Activated CD4-positive, alpha-beta T cell treated with anti-CD3 and anti-CD28 coated beads, Interleukin-2, amount 50 U/mL, for 1 hour (primary cell): ENCODE measurements around the gene RCN1.
"Not testable (repeated sequence)": the region's sequence is repeated elsewhere in the genome, so short reads cannot be mapped to it uniquely, and the experiment has no call there.

Experiments
- DNase-seq: peaks from one replicate; pipeline ENCODE4 v3.0.0-alpha.2; 2020

Gene RCN1

DNA sequence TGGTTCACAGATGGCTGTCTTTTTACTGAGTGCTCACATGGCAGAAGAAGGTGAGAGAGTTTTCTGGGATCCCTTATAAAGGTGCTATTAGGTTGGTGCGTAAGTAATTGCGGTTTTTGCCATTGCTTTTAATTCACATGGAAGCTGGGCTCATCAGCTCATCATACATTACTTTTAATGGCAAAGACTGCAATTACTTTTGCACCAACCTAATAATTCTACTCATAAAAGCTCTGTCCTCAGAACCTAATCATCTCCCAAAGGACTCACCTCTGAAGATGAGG, 23.0 kb downstream of the RCN1 start:
- no peak for DNase-seq

GRCh38 chr11:32115446-32115845, 24.6 kb downstream of the RCN1 start:
- DNase-seq = no peak

DNA sequence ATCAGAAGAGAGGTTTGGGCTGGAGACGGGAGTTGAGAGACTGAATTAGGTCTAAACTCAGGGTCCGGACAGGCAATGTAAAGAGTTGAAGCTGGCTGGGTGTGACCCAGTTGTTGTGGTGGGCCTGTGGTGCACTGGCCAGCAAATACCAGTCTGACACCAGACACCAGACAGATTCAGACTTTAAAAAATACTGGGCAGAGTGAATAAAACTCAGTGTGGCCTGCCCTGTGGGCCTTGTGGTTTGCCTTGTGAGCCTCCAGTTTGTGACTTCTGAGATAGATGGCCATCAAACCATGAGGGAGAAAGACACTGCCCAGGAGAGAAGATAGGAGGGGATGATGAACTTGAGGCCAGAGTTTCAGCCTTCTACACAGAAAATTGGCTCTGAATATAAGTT, 25.8 kb downstream of the RCN1 start:
- no peak for DNase-seq

DNA sequence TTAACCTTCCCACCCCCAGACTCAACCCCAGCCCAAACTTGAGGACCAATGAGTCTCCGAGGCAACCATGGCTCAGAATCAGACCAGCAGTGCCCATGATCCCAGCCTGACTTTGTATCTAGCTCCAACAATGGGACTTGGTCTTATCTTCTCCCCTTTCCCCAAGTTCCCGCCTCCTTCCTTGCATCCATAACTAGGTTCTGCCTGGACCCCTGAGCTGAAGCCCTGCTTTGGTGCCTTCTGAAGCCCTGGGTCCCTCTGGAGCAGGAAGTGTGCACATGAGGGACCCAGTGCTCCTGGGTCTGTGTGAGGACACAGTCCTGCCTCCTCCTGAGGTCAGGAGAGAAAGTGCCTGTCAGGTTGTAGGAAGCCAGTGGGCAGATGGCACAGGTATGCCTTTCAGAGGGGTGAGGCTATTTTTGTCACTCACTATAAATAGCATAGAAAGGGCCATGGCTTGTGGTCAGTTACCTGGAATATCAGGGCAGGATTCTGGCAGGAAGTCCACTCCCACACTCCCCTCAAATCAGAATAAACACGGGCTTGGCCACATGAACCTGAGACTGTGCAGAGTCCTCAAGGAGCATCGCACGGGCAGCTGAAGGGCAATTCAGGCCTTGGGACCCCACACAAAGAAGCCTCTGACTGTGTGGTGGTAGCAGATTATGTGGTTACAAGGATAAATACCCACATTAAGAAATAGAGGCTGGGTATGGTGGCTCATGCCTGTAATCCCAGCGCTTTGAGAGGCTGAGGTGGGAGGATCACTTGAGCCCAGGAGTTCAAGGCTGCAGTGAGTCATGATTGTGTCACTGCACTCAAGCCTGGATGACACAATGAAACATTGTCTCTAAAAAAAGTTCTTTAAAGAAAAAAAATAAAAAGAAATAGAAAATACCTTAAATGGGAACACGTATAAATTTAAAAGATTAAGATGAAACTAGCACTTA, 27.4 kb downstream of the RCN1 start:
- DNase-seq = no peak

- not testable (repeated sequence) for DNase-seq
These were observed 28.3 kb downstream of the RCN1 start for GRCh38 chr11:32119139-32119538.

DNA sequence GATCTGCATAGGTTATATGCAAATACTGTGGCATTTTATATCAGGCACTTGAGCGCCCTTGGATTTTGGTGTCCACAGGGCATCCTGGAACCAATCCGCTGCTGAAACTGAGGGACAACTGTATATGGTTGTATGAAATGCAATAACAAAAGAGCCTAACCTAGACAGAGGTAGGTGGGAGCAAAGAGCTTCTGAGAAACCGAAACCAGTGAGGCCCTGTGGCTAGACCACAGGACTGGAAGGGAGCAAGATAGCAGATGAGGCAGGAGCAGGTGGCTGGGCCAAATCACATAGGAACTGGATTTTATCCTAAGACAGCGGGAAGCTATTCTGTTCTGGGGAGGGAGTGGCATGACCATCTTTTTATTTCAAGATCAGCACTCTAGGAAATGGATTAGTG, 30.1 kb downstream of the RCN1 start:
- no peak for DNase-seq

DNA sequence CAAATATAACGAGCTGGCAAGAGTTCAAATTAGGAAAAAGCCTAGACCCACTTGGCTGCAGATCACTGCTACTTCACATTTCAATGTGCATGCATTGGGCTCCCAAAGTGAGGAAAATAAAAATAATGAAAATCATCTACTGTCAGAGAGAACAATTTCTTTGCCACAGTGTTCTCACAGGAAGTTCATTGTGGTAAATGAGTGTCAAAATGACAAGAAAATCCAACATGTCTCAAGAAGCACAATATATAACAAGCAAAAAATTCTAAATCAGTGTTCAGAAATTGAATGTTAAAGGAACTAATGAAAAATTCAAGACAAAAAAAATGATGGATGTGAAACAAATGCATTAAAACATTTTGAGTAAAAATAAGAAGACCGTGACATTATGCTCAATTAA, 31.3 kb downstream of the RCN1 start:
- DNase-seq = no peak

DNA sequence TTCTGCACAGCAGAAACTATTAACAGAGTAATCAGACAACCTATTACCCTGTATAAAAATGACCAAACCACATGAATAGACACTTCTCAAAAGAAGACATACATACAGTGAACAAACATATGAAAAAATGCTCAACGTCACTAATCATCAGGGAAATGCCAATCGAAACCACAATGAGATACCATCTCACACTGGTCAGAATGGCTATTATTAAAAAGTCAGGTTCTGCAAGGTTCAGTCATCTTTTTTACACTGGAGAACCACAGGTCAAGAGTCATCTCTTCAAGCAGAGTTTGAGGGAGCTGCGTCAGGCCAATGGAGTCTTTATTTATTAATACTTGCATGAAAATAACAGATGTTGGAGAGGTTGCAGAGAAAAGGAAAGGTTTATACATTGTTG, 40.4 kb downstream of the RCN1 start:
- DNase-seq = no peak

- DNase-seq = no peak
These were observed 45.8 kb downstream of the RCN1 start for GRCh38 chr11:32136657-32137056.

DNA sequence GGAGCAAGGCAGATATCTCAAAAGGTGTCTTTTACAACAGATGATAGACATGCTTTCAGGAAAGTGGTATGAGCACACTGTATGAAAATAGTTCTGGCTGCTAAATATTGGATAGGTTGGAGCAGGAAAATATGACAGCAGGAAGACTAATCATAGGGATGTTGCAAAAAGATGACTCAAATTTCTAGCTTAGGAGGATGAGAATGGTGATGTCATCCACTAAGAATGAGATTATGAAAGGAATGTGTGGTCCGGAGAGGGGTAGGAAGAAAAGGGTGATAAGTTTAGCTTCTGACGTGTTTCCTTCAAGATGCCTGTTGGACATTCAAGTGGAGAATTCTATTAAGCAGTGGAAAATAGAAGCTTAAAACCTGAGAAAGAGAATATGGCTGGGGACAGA, 46.4 kb downstream of the RCN1 start:
- DNase-seq = no peak

- no peak for DNase-seq
These were observed 47.0 kb downstream of the RCN1 start for GRCh38 chr11:32137869-32138268.

DNA sequence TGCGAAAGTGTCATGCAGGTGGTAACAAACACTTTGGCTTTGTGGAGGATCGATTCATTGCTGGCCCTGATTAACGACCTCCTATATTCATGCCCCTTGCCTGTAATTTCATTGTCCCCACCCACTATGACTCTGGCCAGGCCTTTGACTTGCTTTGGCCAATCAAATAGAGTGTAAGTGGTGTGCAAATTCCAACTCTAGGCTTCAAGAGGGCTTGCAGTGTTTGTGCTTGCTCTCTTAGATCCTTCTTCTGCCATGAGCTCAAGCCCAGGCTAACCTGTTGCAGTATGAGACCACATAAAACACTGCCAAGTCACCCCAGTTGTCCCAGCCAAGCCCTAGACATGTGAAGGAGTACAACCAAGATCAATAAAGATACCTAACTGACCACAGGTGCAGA, 48.0 kb downstream of the RCN1 start:
- DNase-seq = no peak

DNA sequence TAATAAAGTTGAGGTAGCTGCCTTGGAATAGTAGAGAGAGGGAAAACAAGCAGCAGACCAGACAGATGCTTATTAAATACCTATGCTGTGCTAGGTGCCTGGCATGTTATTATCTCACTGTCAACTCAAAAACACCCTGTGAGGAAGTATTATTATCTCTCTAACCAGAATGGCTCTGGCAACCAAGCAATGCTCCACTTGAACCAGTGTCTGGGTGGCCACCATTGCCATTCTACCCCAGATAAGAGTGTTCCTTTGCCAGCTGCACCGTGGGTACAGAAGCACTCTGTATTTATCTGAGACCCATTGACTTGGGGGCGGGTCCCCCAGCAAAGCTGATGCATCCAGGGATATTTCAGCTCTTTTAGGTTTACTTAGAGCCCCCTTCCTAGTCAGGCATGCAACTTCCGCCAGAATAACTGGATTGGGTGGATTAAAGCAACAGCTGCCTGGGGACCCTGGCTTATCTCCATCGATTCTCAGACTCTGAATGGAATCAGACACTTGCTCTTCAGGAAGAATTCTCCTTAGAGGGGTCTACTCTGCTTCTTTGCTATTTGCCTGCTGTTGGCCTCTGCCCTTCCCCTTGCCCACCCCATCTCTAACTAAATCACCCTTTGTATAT, 49.1 kb downstream of the RCN1 start:
- no peak for DNase-seq

DNA sequence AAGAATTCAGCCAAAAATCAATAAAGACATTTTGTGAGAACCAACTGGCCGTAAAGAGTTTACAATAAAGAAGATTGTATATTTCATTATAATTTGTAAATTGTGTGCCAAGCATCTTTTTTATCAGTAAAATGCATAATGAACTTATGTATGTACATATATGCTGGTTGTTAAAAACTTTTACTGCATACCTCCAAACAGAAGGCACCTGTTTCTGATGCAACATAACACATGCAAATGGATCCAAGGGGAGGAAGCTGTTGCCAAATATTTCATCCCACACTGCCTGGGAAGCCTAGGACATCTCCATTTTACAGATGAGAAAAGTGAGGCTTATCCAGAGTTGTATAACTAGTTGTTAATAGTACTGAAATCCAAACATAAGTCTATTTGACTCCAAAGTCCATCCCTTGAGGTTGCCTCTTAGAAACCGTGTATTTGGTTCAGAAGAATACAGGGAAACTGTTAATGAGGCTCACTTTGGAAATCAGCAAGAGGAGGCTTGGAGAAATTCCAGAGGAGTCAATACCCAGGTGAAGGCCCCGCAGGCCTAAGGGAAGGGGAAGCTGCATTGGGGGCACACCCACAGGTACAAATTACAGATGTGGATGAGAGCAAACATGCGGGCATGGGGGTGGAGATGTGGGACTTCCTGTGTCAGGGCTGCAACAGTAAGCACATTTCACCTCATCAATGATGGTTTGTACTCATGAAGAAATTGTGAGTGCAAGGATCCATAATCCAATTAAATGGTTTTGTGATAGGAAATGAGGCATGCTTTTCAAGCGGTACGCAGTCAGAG, 51.1 kb downstream of the RCN1 start:
- DNase-seq = no peak

DNA sequence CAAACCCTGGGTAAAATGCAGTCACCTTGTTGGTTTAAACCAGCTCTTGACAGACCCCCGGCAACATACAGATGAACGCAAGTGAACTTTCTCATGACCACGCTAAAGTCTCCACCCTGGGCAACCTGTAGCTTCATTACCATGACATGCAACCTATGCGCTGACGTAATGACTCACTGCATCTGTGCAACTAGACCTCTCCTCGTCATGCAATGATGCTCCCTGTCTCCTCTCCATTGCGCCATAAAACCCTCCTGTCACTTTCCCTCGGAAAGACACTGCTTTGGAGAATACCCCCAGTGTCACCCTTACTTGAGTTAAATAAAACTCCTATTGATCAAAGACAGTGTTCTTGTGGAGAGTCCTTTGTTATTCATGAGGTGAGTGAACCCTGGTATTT, 52.5 kb downstream of the RCN1 start:
- DNase-seq = no peak

DNA sequence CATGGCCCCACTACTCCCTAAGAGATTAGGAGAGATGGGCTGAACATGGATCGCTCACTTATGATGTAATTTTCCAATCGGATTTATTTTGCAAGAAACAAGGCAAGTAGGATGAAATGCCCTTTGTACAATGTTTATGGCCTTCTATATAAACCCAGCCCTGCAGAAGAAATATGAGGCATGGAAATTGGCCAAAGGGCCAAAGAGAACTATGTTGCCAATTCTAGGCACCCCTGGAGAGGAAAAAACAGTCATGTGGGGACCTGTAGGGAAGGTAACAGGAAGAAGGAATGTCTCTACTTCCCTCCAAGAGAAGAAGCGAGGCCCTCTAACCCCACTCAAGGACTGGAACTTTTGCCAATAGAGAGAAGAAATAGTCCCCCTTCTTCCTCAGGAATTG, 54.4 kb downstream of the RCN1 start:
- no peak for DNase-seq

- DNase-seq = no peak
These were observed 58.0 kb downstream of the RCN1 start for GRCh38 chr11:32148895-32149294.

DNA sequence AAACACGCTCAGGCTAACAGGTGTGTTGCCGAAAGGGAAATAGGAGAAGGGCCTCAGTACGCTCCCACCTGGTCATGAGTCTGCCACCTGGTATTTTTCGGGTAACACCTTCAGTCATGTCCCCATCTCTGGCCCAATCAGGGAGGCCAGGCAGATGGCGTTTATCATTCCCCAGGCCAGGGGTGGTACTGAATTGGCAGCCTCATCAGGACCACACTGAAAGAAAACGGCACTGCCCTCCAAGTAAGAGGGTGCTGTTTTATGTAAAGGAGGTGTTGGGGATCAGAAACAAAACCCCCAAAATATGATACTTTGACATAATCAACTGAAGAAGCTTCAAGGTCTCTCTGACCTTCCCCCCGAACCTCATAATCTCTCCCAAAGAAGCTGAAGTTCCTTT, 58.9 kb downstream of the RCN1 start:
- no peak for DNase-seq

GRCh38 chr11:32151027-32151426, 60.2 kb downstream of the RCN1 start:
- DNase-seq = no peak

- no peak for DNase-seq
These were observed 61.3 kb downstream of the RCN1 start for GRCh38 chr11:32152216-32152615.

- DNase-seq = no peak
These were observed 61.9 kb downstream of the RCN1 start for GRCh38 chr11:32152821-32153220.

DNA sequence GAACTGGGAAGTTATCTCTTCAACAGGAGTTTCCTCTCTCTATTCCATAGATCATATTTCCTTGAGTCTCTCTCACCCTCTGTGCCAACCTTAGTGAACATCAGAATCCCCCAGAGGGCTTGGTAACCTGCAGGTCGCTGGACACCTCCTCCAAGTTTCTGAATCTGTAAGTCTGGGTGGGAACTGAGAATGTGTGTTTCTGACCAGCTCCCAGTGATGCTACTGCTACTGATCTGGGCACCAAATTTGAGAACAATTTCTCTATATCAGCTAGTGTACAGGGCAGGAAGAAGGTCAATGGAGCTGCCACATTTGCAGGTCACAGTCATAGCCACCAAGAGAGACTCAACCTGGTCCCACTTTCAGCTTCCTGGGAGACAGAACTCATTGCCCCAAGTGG, 62.9 kb downstream of the RCN1 start:
- DNase-seq = no peak

- DNase-seq = no peak
These were observed 63.4 kb downstream of the RCN1 start for GRCh38 chr11:32154275-32154674.
